Suprapubic skin (tissue), 4 donors: ENCODE measurements around the gene STT3A. TPM values are rescaled to one million over a fixed set of nuclear protein-coding genes. Genes with fewer than 3 reads are reported as not detected.

Experiments used
- DNase-seq, 2 donors: peaks; one replicate each; pipeline ENCODE4 v3.0.0-alpha.2; 2019; ENCODE audit warnings: low spot score in 2 of 2
- H3K27ac ChIP-seq: fragments of 200-600 bp; sonication (generic); one replicate; pipeline ENCODE4 v1.5.1; 2019
- H3K27me3 ChIP-seq: fragments of 200-600 bp; sonication (generic); one replicate; pipeline ENCODE4 v1.5.1; 2019
- H3K36me3 ChIP-seq: fragments of 200-600 bp; sonication (generic); one replicate; pipeline ENCODE4 v1.5.1; 2019
- H3K4me1 ChIP-seq: fragments of 200-600 bp; sonication (generic); one replicate; pipeline ENCODE4 v1.5.1; 2019
- H3K4me3 ChIP-seq: fragments of 200-600 bp; sonication (generic); one replicate; pipeline ENCODE4 v1.5.1; 2019; ENCODE audit warnings: mild to moderate bottlenecking
- H3K9me3 ChIP-seq: fragments of 200-600 bp; sonication (generic); one replicate; pipeline ENCODE4 v1.5.1; 2019
- EP300 ChIP-seq: sonication (generic); formaldehyde crosslinking; IDR thresholded peaks from one replicate; pipeline ENCODE4 v1.6.1; 2017; ENCODE audit warnings: antibody characterized with exemption
- POLR2A ChIP-seq, 2 donors: fragments of 450-650 bp; IDR thresholded peaks; one replicate each; pipeline ENCODE4 v1.6.1; 2017; ENCODE audit warnings: antibody characterized with exemption in 2 of 2, mild to moderate bottlenecking in 2 of 2, moderate library complexity in 2 of 2
- POLR2AphosphoS5 ChIP-seq, 3 donors: sonication (generic); formaldehyde crosslinking; IDR thresholded peaks; one replicate each; pipeline ENCODE4 v1.6.1; 2017; ENCODE audit warnings: antibody characterized with exemption in 3 of 3
- WGBS: methylation state at CpG from one replicate; pipeline ENCODE4 v1.1.5; 2018; 5-methylcytosine and 5-hydroxymethylcytosine counted together
- total RNA-seq, 4 donors: library from RNA; depleted of rRNA; stranded (reverse); fragments of >200 nt; gene quantifications; one replicate each; pipeline ENCODE4 v1.1.0, GENCODE V29; 2016
- TF ChIP-seq, protein P1 (sequence below), 2 donors: fragments of 200-600 bp in 1 of 2; fragments of 450-650 bp in 1 of 2; sonication (generic) in 1 of 2; IDR thresholded peaks; one replicate each; pipeline ENCODE4 v1.5.1; 2016 to 2019; ENCODE audit warnings: antibody characterized with exemption in 2 of 2, mild to moderate bottlenecking in 1 of 2, moderate library complexity in 1 of 2

Gene STT3A
- total RNA-seq, 4 donors from 2014 or later, result 49.5 to 64.8 (median 62.8) TPM

DNA sequence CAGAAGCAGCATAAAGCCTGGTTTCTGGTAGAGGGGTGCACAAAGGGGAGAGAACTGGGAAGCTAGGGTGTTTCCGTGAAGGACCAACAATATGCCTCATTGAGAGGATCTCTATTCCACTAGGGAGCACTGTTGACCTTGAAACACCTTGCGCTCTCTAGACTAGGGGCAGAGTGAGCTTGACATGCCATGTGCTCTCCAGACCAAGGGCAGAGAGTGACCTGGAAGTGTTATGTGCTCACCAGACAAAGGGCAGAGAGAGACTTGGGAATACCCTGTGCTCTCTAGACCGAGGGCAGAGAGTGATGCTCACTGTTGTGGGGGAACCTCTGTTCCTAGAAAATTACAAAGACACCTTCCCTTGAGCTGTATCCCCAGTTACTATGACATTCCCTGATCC lies 38.6 kb upstream of the STT3A start:
- H3K4me3 ChIP-seq, result no peak overlapping the region
- WGBS, result 81% methylated on average over 3 of the region's 3 CpGs
- no peaks in the 10 kb centered on the region for H3K4me1 ChIP-seq
- no peak overlapping the region for H3K27ac ChIP-seq
- no peaks in the 10 kb centered on the region for H3K27me3 ChIP-seq
- no peaks in the 10 kb centered on the region for H3K36me3 ChIP-seq
- DNase-seq, result no peak
- TF ChIP-seq EP300 (no peak), POLR2AphosphoS5 (IDR thresholded peaks at IDR 0.05) (no peak), POLR2A (IDR thresholded peaks at IDR 0.05) (no peak)
- TF ChIP-seq, protein P1, sequence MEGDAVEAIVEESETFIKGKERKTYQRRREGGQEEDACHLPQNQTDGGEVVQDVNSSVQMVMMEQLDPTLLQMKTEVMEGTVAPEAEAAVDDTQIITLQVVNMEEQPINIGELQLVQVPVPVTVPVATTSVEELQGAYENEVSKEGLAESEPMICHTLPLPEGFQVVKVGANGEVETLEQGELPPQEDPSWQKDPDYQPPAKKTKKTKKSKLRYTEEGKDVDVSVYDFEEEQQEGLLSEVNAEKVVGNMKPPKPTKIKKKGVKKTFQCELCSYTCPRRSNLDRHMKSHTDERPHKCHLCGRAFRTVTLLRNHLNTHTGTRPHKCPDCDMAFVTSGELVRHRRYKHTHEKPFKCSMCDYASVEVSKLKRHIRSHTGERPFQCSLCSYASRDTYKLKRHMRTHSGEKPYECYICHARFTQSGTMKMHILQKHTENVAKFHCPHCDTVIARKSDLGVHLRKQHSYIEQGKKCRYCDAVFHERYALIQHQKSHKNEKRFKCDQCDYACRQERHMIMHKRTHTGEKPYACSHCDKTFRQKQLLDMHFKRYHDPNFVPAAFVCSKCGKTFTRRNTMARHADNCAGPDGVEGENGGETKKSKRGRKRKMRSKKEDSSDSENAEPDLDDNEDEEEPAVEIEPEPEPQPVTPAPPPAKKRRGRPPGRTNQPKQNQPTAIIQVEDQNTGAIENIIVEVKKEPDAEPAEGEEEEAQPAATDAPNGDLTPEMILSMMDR (IDR thresholded peaks at IDR 0.05), result no peak
- no peaks in the 10 kb centered on the region for H3K9me3 ChIP-seq

- Histone ChIP-seq H3K27me3 (no peaks in the 10 kb centered on the region), H3K4me1 (no peaks in the 10 kb centered on the region), H3K4me3 (no peak overlapping the region), H3K36me3 (no peaks in the 10 kb centered on the region), H3K9me3 (no peaks in the 10 kb centered on the region), H3K27ac (no peak overlapping the region)
- DNase-seq, result no peak
- 72% methylated on average over 3 of the region's 3 CpGs for whole genome bisulfite sequencing
- TF ChIP-seq, protein P1 (IDR thresholded peaks at IDR 0.05), result no peak
- TF ChIP-seq POLR2AphosphoS5 (IDR thresholded peaks at IDR 0.05) (no peak), EP300 (no peak), POLR2A (IDR thresholded peaks at IDR 0.05) (no peak)
These were observed 32.8 kb upstream of the STT3A start for GRCh38 chr11:125559888-125560287.

DNA sequence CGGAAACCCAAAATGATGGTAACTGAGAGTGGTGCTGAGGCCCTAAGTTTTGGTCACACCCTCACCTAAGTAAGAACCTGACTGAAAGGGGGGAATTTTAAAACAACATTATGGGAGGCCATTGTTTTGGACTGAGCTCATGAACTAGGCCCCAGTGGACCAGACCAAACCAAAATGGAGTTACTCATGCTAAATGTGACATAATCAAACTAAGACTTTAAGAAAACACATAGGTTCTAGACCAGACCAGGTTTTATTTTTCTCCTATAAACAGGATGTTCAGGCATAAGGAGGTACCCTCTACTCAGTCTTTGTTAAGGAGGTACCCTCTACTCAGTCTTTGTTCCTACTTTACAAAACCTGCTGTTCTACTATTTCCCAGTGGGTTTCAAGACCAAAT lies 30.7 kb upstream of the STT3A start:
- no peaks in the 10 kb centered on the region for H3K4me1 ChIP-seq
- H3K27me3 ChIP-seq, result no peaks in the 10 kb centered on the region
- TF ChIP-seq EP300 (no peak), POLR2A (IDR thresholded peaks at IDR 0.05) (no peak), POLR2AphosphoS5 (IDR thresholded peaks at IDR 0.05) (no peak)
- TF ChIP-seq, protein P1 (IDR thresholded peaks at IDR 0.05), result no peak
- no peak for DNase-seq
- no peaks in the 10 kb centered on the region for H3K36me3 ChIP-seq
- no peak overlapping the region for H3K4me3 ChIP-seq
- H3K27ac ChIP-seq, result no peak overlapping the region
- no peaks in the 10 kb centered on the region for H3K9me3 ChIP-seq
- 100% methylated on average over 1 of the region's 1 CpG for WGBS

DNA sequence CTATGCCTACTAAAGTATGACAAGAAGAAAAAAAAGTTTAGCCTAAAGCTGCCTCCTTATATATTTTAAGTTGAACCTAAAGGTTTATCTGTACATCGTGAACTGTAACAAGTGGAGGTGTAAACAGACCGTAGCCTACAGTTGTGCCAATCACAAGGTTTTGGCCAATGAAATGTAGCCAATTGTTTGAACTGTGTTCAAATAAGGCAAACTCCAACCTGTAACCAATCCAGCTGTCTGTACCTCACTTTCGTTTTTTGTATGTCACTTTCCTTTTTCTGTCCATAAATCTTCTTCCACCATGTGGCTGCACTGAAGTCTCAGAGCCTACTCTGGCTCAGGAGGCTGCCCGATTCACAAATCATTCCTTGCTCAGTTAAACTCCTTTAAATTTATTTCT lies 30.2 kb upstream of the STT3A start:
- Histone ChIP-seq H3K9me3 (no peaks in the 10 kb centered on the region), H3K36me3 (no peaks in the 10 kb centered on the region), H3K4me3 (no peak overlapping the region), H3K27ac (no peak overlapping the region), H3K27me3 (no peaks in the 10 kb centered on the region), H3K4me1 (no peaks in the 10 kb centered on the region)
- no peak for DNase-seq
- 63% methylated on average over 4 of the region's 4 CpGs for WGBS
- TF ChIP-seq, protein P1 (IDR thresholded peaks at IDR 0.05), result no peak
- TF ChIP-seq POLR2A (IDR thresholded peaks at IDR 0.05) (no peak), POLR2AphosphoS5 (IDR thresholded peaks at IDR 0.05) (no peak), EP300 (no peak)

DNA sequence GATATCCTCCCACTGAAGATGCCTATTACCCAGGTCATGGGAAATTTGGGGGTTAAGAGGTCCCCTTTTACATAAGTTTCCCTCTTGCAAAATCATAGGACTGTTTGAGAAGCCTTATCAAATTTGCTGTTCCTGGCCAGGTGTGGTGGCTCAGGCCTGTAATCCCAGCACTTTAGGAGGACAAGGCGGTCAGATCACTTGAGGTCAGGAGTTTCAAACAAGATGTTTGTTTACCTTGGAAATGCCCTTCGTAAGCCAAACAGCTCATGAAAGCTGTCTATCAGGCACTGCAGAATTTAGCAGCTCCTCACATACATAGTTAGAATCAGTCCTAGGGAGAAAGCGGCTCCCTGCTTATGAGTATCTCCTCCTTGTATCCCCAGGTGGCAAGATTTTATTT lies 28.3 kb upstream of the STT3A start:
- no peak for DNase-seq
- H3K4me3 ChIP-seq, result no peak overlapping the region
- H3K36me3 ChIP-seq, result no peaks in the 10 kb centered on the region
- H3K9me3 ChIP-seq, result no peaks in the 10 kb centered on the region
- H3K4me1 ChIP-seq, result peaks cover 2% of the 10 kb centered on the region
- WGBS, result 87% methylated on average over 3 of the region's 3 CpGs
- no peak overlapping the region for H3K27ac ChIP-seq
- TF ChIP-seq EP300 (no peak), POLR2A (IDR thresholded peaks at IDR 0.05) (no peak), POLR2AphosphoS5 (IDR thresholded peaks at IDR 0.05) (no peak)
- TF ChIP-seq, protein P1 (IDR thresholded peaks at IDR 0.05), result no peak
- H3K27me3 ChIP-seq, result no peaks in the 10 kb centered on the region
